A549 (cell line): ENCODE data around the gene ACAD10.

Experiments used
- CHD2 ChIP-seq: fragments of 150-350 bp; IDR thresholded peaks from 2 replicates; pipeline ENCODE4 v1.6.1; 2014; ENCODE audit warnings: low read length; ENCODE audit not compliant: partially characterized antibody
- EP300 ChIP-seq, 2 experiments: fragments of >200 bp; sonication (Bioruptor Twin); formaldehyde crosslinking; IDR thresholded peaks; 2 replicates in 1 of 2; 3 replicates in 1 of 2; pipeline ENCODE4 v1.6.1; 2016 to 2017
- JUNB ChIP-seq: fragments of >200 bp; sonication (Bioruptor Twin); formaldehyde crosslinking; IDR thresholded peaks from 2 replicates; pipeline ENCODE4 v1.6.1; 2016
- KDM1A ChIP-seq: fragments of 200-600 bp; sonication (generic); IDR thresholded peaks from 2 replicates; pipeline ENCODE4 v1.6.1; 2016; ENCODE audit warnings: low read depth, mild to moderate bottlenecking
- MAZ ChIP-seq: fragments of 150-350 bp; IDR thresholded peaks from 2 replicates; pipeline ENCODE4 v1.6.1; 2014; ENCODE audit warnings: antibody characterized with exemption, low read depth, low read length, borderline replicate concordance
- NFE2L2 ChIP-seq: fragments of 150-350 bp; conservative IDR thresholded peaks from 2 replicates; pipeline ENCODE4 v1.6.1; 2014; ENCODE audit warnings: low read length
- NR3C1 ChIP-seq: fragments of >200 bp; sonication (Bioruptor Twin); formaldehyde crosslinking; IDR thresholded peaks from 3 replicates; pipeline ENCODE4 v1.6.1; 2017
- POLR2A ChIP-seq: IDR thresholded peaks from 2 replicates; pipeline ENCODE4 v1.6.1; 2012; ENCODE audit warnings: mild to moderate bottlenecking, low read length
- SREBF2 ChIP-seq: fragments of 450-650 bp; IDR thresholded peaks from 2 replicates; pipeline ENCODE4 v1.6.1; 2014; ENCODE audit warnings: mild to moderate bottlenecking, moderate library complexity
- ZNF302 ChIP-seq: fragments of 250-450 bp; sonication (Bioruptor Pico); IDR thresholded peaks from 2 replicates; pipeline ENCODE4 v1.9.0; 2021; ENCODE audit warnings: inconsistent platforms, mild to moderate bottlenecking, moderate library complexity
- TF ChIP-seq, protein P1 (sequence below): fragments of >200 bp; sonication (Bioruptor Twin); formaldehyde crosslinking; IDR thresholded peaks from 3 replicates; pipeline ENCODE4 v1.5.1; 2016
- TF ChIP-seq, protein P2 (sequence below): fragments of 200-600 bp; sonication (generic); IDR thresholded peaks from 2 replicates; pipeline ENCODE4 v1.6.1; 2016; ENCODE audit warnings: antibody characterized with exemption, mild to moderate bottlenecking, moderate library complexity

DNA sequence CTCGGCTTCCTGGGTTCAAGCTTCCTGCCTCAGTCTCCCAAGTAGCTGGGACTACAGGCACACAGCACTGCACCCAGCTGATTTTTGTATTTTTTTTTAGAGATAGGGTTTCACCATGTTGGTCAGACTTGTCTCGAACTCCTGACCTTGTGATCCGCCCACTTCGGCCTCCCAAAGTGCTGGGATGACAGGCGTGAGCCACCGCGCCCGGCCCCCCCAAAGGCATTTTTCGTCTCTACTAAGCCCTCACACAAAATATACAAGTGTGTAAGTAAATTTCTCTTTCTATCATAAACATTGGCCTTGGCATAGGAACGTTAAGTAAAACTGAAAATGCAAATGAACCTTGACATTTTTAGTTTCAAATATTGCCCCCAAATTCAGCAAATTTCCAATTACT lies 2.1 kb downstream of the ACAD10 start:
- TF ChIP-seq, protein P1, sequence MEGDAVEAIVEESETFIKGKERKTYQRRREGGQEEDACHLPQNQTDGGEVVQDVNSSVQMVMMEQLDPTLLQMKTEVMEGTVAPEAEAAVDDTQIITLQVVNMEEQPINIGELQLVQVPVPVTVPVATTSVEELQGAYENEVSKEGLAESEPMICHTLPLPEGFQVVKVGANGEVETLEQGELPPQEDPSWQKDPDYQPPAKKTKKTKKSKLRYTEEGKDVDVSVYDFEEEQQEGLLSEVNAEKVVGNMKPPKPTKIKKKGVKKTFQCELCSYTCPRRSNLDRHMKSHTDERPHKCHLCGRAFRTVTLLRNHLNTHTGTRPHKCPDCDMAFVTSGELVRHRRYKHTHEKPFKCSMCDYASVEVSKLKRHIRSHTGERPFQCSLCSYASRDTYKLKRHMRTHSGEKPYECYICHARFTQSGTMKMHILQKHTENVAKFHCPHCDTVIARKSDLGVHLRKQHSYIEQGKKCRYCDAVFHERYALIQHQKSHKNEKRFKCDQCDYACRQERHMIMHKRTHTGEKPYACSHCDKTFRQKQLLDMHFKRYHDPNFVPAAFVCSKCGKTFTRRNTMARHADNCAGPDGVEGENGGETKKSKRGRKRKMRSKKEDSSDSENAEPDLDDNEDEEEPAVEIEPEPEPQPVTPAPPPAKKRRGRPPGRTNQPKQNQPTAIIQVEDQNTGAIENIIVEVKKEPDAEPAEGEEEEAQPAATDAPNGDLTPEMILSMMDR, result no peak
- TF ChIP-seq EP300 (IDR thresholded peaks at IDR 0.05) (no peak), POLR2A (no peak), NFE2L2 (no peak), JUNB (no peak), KDM1A (no peak), NR3C1 (no peak), CHD2 (no peak), MAZ (no peak), ZNF302 (no peak), SREBF2 (no peak)
- TF ChIP-seq, protein P2, sequence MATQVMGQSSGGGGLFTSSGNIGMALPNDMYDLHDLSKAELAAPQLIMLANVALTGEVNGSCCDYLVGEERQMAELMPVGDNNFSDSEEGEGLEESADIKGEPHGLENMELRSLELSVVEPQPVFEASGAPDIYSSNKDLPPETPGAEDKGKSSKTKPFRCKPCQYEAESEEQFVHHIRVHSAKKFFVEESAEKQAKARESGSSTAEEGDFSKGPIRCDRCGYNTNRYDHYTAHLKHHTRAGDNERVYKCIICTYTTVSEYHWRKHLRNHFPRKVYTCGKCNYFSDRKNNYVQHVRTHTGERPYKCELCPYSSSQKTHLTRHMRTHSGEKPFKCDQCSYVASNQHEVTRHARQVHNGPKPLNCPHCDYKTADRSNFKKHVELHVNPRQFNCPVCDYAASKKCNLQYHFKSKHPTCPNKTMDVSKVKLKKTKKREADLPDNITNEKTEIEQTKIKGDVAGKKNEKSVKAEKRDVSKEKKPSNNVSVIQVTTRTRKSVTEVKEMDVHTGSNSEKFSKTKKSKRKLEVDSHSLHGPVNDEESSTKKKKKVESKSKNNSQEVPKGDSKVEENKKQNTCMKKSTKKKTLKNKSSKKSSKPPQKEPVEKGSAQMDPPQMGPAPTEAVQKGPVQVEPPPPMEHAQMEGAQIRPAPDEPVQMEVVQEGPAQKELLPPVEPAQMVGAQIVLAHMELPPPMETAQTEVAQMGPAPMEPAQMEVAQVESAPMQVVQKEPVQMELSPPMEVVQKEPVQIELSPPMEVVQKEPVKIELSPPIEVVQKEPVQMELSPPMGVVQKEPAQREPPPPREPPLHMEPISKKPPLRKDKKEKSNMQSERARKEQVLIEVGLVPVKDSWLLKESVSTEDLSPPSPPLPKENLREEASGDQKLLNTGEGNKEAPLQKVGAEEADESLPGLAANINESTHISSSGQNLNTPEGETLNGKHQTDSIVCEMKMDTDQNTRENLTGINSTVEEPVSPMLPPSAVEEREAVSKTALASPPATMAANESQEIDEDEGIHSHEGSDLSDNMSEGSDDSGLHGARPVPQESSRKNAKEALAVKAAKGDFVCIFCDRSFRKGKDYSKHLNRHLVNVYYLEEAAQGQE, result no peak
